Retinal pigment epithelial cell (primary cell): ENCODE measurements around the gene CD302.
"Not testable (repeated sequence)": the region's sequence is repeated elsewhere in the genome, so short reads cannot be mapped to it uniquely, and the experiment has no call there.

Source experiments
- DNase-seq: peaks from one replicate; pipeline ENCODE4 v3.0.0-alpha.2; 2010; ENCODE audit warnings: low read depth
- H3K4me3 ChIP-seq: 2 replicates; pipeline ENCODE4 v1.5.1; 2011; ENCODE audit warnings: mild to moderate bottlenecking, low read length, control low read depth, moderate library complexity
- TF ChIP-seq, protein P1 (sequence below): conservative IDR thresholded peaks from 2 replicates; pipeline ENCODE4 v1.5.1; 2011; ENCODE audit warnings: low read depth, low read length, control low read depth, inconsistent platforms

The CD302 gene

DNA sequence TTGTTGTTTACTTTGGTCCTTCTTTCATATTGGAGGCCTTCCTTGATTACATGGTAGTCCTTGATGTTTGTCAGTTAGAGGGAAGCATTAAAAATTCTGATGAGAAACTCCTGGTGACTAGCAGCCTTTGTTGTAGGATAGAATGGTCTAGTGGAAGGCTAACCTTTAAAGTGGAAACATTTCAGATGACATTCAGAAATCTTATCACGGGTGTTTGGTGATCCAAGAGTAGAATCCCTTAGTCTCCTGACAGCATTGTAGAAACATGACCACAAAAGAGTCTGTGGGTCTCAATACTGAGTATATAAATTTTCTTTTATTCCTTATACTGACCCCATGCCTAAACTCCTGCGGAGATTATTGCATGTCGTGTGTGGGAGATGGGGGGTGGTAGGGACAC, 72.3 kb downstream of the CD302 start:
- no peak for DNase-seq
- H3K4me3 ChIP-seq = no peak overlapping the region
- TF ChIP-seq, protein P1, sequence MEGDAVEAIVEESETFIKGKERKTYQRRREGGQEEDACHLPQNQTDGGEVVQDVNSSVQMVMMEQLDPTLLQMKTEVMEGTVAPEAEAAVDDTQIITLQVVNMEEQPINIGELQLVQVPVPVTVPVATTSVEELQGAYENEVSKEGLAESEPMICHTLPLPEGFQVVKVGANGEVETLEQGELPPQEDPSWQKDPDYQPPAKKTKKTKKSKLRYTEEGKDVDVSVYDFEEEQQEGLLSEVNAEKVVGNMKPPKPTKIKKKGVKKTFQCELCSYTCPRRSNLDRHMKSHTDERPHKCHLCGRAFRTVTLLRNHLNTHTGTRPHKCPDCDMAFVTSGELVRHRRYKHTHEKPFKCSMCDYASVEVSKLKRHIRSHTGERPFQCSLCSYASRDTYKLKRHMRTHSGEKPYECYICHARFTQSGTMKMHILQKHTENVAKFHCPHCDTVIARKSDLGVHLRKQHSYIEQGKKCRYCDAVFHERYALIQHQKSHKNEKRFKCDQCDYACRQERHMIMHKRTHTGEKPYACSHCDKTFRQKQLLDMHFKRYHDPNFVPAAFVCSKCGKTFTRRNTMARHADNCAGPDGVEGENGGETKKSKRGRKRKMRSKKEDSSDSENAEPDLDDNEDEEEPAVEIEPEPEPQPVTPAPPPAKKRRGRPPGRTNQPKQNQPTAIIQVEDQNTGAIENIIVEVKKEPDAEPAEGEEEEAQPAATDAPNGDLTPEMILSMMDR = no peak

DNA sequence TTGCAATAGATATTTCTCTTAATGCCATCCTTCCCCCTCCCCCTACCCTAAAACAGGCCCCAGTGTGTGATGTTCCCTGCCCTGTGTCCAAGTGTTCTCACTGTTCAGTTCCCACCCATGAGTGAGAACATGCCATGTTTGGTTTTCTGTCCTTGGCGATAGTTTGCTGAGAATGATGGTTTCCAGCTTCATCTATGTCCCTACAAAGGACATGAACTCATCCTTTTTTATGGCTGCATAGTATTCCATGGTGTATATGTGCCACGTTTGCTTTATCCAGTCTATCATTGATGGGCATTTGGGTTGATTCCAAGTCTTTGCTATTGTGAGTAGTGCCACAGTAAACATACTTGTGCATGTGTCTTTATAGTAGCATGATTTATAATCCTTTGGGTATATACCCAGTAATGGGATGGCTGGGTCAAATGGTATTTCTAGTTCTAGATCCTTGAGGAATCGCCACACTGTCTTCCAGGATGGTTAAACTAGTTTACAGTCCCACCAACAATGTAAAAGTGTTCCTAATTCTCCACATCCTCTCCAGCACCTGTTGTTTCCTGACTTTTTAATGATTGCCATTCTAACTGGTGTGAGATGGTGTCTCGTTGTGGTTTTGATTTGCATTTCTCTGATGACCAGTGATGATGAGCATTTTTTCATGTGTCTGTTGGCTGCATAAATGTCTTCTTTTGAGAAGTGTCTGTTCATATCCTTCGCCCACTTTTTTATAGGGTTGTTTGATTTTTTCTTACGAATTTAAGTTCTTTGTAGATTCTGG, 73.0 kb downstream of the CD302 start:
- DNase-seq, H3K4me3 ChIP-seq: not testable (repeated sequence)

DNA sequence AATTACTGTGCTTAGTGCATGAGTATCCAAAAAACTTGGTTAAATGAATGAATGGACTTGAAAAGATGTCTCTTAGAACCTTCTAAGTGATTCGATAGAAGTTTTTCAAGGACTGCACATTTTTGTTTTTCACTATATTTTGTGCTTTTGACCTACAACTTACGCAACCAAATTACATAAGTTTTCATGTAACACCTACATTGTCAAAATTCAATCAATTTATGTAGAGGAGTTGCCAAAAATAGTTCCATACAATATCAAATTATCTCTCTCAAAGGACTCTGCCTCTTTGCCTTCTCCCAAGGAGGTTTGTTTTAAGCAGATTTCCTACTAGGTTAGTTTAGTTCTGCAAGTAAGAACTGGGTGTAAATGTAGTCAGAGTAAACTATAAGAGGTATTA, 75.4 kb downstream of the CD302 start:
- H3K4me3 ChIP-seq = no peak overlapping the region
- no peak for DNase-seq
- TF ChIP-seq, protein P1 = no peak

DNA sequence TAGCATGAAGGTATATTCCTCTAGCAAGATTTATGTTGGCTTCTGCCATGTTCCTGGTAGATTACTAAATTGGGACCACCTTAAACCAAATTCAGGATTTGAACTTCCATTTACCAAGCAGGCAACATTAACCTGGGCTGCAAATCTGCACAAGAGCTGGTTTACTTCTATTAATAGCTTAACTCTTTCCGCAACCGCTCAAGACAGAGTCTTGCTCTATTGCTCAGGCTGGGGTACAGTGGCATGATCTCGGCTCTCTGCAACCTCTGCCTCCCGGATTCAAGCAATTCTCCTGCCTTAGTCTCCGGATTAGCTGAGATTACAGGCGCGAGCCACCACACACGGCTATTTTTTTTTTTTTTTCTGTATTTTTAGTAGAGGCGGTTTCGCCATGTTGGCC, 77.3 kb downstream of the CD302 start:
- DNase-seq = no peak
- H3K4me3 ChIP-seq = no peak overlapping the region
- TF ChIP-seq, protein P1 = no peak
